ENCODE measurements around the gene ZNF444.
"Not testable (repeated sequence)": the region's sequence is repeated elsewhere in the genome, so short reads cannot be mapped to it uniquely, and the experiment has no call there.

Gene ZNF444

GRCh38 chr19:56176881-56177280, 35.8 kb downstream of the ZNF444 start:
- no peak for DNase-seq (ENCODE audit: insufficient read length)
- TF ChIP-seq POLR2A (IDR thresholded peaks at IDR 0.05; ENCODE audit: low read depth, low read length) (no peak), POLR2AphosphoS5 (IDR thresholded peaks at IDR 0.05; ENCODE audit: low read depth, low read length) (no peak), TAF1 (IDR thresholded peaks at IDR 0.05; ENCODE audit: borderline replicate concordance, low read depth, low read length) (no peak)
- no peak for FAIRE-seq

GRCh38 chr19:56177564-56178243, 36.6 kb downstream of the ZNF444 start:
- TF ChIP-seq POLR2AphosphoS5 (IDR thresholded peaks at IDR 0.05; ENCODE audit: low read depth, low read length) (no peak), TAF1 (IDR thresholded peaks at IDR 0.05; ENCODE audit: borderline replicate concordance, low read depth, low read length) (no peak), POLR2A (IDR thresholded peaks at IDR 0.05; ENCODE audit: low read depth, low read length) (no peak)
- FAIRE-seq (no peak), DNase-seq (ENCODE audit: insufficient read length) (no peak)

- FAIRE-seq (no peak), DNase-seq (ENCODE audit: insufficient read length) (no peak)
- TF ChIP-seq POLR2A (IDR thresholded peaks at IDR 0.05; ENCODE audit: low read depth, low read length) (no peak), TAF1 (IDR thresholded peaks at IDR 0.05; ENCODE audit: borderline replicate concordance, low read depth, low read length) (no peak), POLR2AphosphoS5 (IDR thresholded peaks at IDR 0.05; ENCODE audit: low read depth, low read length) (no peak)
Observed at GRCh38 chr19:56189785-56190184, 48.7 kb downstream of the ZNF444 start.

GRCh38 chr19:56191115-56191514, 50.0 kb downstream of the ZNF444 start:
- TF ChIP-seq POLR2AphosphoS5 (IDR thresholded peaks at IDR 0.05; ENCODE audit: low read depth, low read length) (no peak), POLR2A (IDR thresholded peaks at IDR 0.05; ENCODE audit: low read depth, low read length) (no peak), TAF1 (IDR thresholded peaks at IDR 0.05; ENCODE audit: borderline replicate concordance, low read depth, low read length) (no peak)
- FAIRE-seq (no peak), DNase-seq (ENCODE audit: insufficient read length) (no peak)

- TF ChIP-seq POLR2AphosphoS5 (IDR thresholded peaks at IDR 0.05; ENCODE audit: low read depth, low read length): no peak
- TF ChIP-seq POLR2A (IDR thresholded peaks at IDR 0.05; ENCODE audit: low read depth, low read length): no peak
- TF ChIP-seq TAF1 (IDR thresholded peaks at IDR 0.05; ENCODE audit: borderline replicate concordance, low read depth, low read length): no peak
- FAIRE-seq (no peak), DNase-seq (ENCODE audit: insufficient read length) (no peak)
Observed at GRCh38 chr19:56191711-56192110, 50.6 kb downstream of the ZNF444 start.

- DNase-seq (ENCODE audit: insufficient read length) (no peak), FAIRE-seq (no peak)
- TF ChIP-seq TAF1 (IDR thresholded peaks at IDR 0.05; ENCODE audit: borderline replicate concordance, low read depth, low read length) (no peak), POLR2AphosphoS5 (IDR thresholded peaks at IDR 0.05; ENCODE audit: low read depth, low read length) (no peak), POLR2A (IDR thresholded peaks at IDR 0.05; ENCODE audit: low read depth, low read length) (no peak)
Observed at GRCh38 chr19:56193981-56194640, 53.0 kb downstream of the ZNF444 start.

GRCh38 chr19:56197646-56198045, 56.6 kb downstream of the ZNF444 start, which contains the start of gene ZSCAN5B:
Gene ZSCAN5B, minus strand, starts transcription at chr19:56197783. Its CDS starts 4,731 bp downstream, at chr19:56193052.
- not testable (repeated sequence) for FAIRE-seq; DNase-seq (ENCODE audit: insufficient read length)

GRCh38 chr19:56199687-56200086, 58.6 kb downstream of the ZNF444 start:
- no peak for FAIRE-seq

GRCh38 chr19:56201973-56202372, 60.9 kb downstream of the ZNF444 start, which contains the start of gene ZSCAN5C:
Gene ZSCAN5C, plus strand, starts transcription at chr19:56202273. Its CDS starts 3,641 bp downstream, at chr19:56205914.
- TF ChIP-seq POLR2A (IDR thresholded peaks at IDR 0.05; ENCODE audit: low read depth, low read length): no peak
- TF ChIP-seq POLR2AphosphoS5 (IDR thresholded peaks at IDR 0.05; ENCODE audit: low read depth, low read length): no peak
- no peak for TF ChIP-seq TAF1 (IDR thresholded peaks at IDR 0.05; ENCODE audit: borderline replicate concordance, low read depth, low read length)
- DNase-seq (ENCODE audit: insufficient read length): no peak
- no peak for FAIRE-seq

More at GRCh38 chr19:56199687-56200086, 58.6 kb downstream of the ZNF444 start:
- no peak for TF ChIP-seq POLR2AphosphoS5 (IDR thresholded peaks at IDR 0.05; ENCODE audit: low read depth, low read length)
- no peak for TF ChIP-seq POLR2A (IDR thresholded peaks at IDR 0.05; ENCODE audit: low read depth, low read length)
- TF ChIP-seq TAF1 (IDR thresholded peaks at IDR 0.05; ENCODE audit: borderline replicate concordance, low read depth, low read length): no peak
- no peak for DNase-seq (ENCODE audit: insufficient read length)

- FAIRE-seq; DNase-seq (ENCODE audit: insufficient read length): not testable (repeated sequence)
Observed at GRCh38 chr19:56207581-56207980, 66.5 kb downstream of the ZNF444 start.

- FAIRE-seq (no peak), DNase-seq (ENCODE audit: insufficient read length) (no peak)
- no peak for TF ChIP-seq TAF1 (IDR thresholded peaks at IDR 0.05; ENCODE audit: borderline replicate concordance, low read depth, low read length)
- no peak for TF ChIP-seq POLR2A (IDR thresholded peaks at IDR 0.05; ENCODE audit: low read depth, low read length)
- no peak for TF ChIP-seq POLR2AphosphoS5 (IDR thresholded peaks at IDR 0.05; ENCODE audit: low read depth, low read length)
Observed at GRCh38 chr19:56209091-56209490, 68.0 kb downstream of the ZNF444 start.

- not testable (repeated sequence) for FAIRE-seq; DNase-seq (ENCODE audit: insufficient read length)
Observed at GRCh38 chr19:56210036-56210435, 68.9 kb downstream of the ZNF444 start.
